Eye (tissue), 1 donor: ENCODE data around the gene SLC25A12.
A peak's percentile ranks its signal among the peaks of the same experiment; 100 is the strongest.

Experiments used
- DNase-seq: peaks from one replicate; pipeline ENCODE4 v3.0.0-alpha.2; 2015

Gene SLC25A12

GRCh38 chr2:171883275-171883893 is 10.7 kb downstream of the SLC25A12 start:
- no peak for DNase-seq

GRCh38 chr2:171882089-171882769 is 11.8 kb downstream of the SLC25A12 start:
- DNase-seq: no peak

GRCh38 chr2:171880774-171881173 is 13.3 kb downstream of the SLC25A12 start:
- DNase-seq: no peak

- DNase-seq: no peak
These were observed 14.2 kb downstream of the SLC25A12 start for GRCh38 chr2:171879865-171880264.

- DNase-seq: peak; percentile 16
These were observed 15.5 kb downstream of the SLC25A12 start for GRCh38 chr2:171878481-171878993.

GRCh38 chr2:171874963-171875362 is 19.1 kb downstream of the SLC25A12 start:
- DNase-seq: no peak

GRCh38 chr2:171874517-171874916 is 19.5 kb downstream of the SLC25A12 start:
- no peak for DNase-seq

- DNase-seq: no peak
These were observed 29.6 kb downstream of the SLC25A12 start for GRCh38 chr2:171864357-171864985.

GRCh38 chr2:171862501-171862900 is 31.5 kb downstream of the SLC25A12 start:
- DNase-seq: no peak

- DNase-seq: no peak
These were observed 35.6 kb downstream of the SLC25A12 start for GRCh38 chr2:171858397-171858958.

GRCh38 chr2:171855401-171855800 is 38.6 kb downstream of the SLC25A12 start:
- DNase-seq: no peak

GRCh38 chr2:171852366-171852888 is 41.6 kb downstream of the SLC25A12 start:
- peak; percentile 20 for DNase-seq

GRCh38 chr2:171847627-171848026 is 46.4 kb downstream of the SLC25A12 start:
- no peak for DNase-seq

GRCh38 chr2:171846894-171847293 is 47.1 kb downstream of the SLC25A12 start:
- no peak for DNase-seq

- DNase-seq: no peak
These were observed 52.0 kb downstream of the SLC25A12 start for GRCh38 chr2:171841996-171842395.

GRCh38 chr2:171837736-171838135 is 56.3 kb downstream of the SLC25A12 start:
- DNase-seq: no peak

- peak; percentile 56 for DNase-seq
These were observed 57.7 kb downstream of the SLC25A12 start for GRCh38 chr2:171836146-171836910.

- DNase-seq: no peak
These were observed 58.7 kb downstream of the SLC25A12 start for GRCh38 chr2:171835386-171835785.

- no peak for DNase-seq
These were observed 59.8 kb downstream of the SLC25A12 start for GRCh38 chr2:171834286-171834685.

- DNase-seq: no peak
These were observed 61.6 kb downstream of the SLC25A12 start for GRCh38 chr2:171832489-171832888.

- DNase-seq: no peak
These were observed 64.0 kb downstream of the SLC25A12 start for GRCh38 chr2:171830039-171830438.

- DNase-seq: no peak
These were observed 70.0 kb downstream of the SLC25A12 start for GRCh38 chr2:171824086-171824485.
